VCaP (cell line): ENCODE results near the gene RAB4A.

Experiments used
- H3K27ac ChIP-seq: fragments of 450-650 bp; 2 replicates; pipeline ENCODE4 v1.5.1; 2017
- TF ChIP-seq, protein P1 (sequence below): fragments of 450-650 bp; conservative IDR thresholded peaks from 2 replicates; pipeline ENCODE4 v1.5.1; 2017; ENCODE audit warnings: mild to moderate bottlenecking, moderate library complexity

Gene RAB4A

DNA sequence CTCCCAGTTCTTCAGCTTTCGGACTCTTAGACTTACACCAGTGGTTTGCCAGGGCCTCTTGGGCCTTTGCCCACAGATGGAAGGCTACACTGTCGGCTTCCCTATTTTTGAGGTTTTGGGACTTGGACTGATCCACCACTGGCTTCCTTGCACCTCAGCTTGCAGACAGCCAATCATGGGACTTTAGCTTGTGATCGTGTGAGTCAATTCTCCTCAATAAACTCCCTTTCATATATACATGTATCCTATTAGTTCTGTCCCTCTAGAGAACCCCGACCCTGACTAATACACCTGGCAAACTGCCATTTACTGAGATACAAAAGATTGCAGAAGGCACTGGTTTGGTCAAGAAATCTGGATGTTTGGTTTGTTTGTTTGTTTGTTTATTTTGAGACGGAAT is 6.4 kb upstream of the RAB4A start:
- H3K27ac ChIP-seq: no peak overlapping the region
- TF ChIP-seq, protein P1, sequence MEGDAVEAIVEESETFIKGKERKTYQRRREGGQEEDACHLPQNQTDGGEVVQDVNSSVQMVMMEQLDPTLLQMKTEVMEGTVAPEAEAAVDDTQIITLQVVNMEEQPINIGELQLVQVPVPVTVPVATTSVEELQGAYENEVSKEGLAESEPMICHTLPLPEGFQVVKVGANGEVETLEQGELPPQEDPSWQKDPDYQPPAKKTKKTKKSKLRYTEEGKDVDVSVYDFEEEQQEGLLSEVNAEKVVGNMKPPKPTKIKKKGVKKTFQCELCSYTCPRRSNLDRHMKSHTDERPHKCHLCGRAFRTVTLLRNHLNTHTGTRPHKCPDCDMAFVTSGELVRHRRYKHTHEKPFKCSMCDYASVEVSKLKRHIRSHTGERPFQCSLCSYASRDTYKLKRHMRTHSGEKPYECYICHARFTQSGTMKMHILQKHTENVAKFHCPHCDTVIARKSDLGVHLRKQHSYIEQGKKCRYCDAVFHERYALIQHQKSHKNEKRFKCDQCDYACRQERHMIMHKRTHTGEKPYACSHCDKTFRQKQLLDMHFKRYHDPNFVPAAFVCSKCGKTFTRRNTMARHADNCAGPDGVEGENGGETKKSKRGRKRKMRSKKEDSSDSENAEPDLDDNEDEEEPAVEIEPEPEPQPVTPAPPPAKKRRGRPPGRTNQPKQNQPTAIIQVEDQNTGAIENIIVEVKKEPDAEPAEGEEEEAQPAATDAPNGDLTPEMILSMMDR: no peak

GRCh38 chr1:229266274-229266673 is 4.6 kb upstream of the RAB4A start:
- no peak overlapping the region for H3K27ac ChIP-seq
- TF ChIP-seq, protein P1: no peak

- TF ChIP-seq, protein P1: no peak
These were observed 3.9 kb upstream of the RAB4A start for GRCh38 chr1:229266832-229267500.

DNA sequence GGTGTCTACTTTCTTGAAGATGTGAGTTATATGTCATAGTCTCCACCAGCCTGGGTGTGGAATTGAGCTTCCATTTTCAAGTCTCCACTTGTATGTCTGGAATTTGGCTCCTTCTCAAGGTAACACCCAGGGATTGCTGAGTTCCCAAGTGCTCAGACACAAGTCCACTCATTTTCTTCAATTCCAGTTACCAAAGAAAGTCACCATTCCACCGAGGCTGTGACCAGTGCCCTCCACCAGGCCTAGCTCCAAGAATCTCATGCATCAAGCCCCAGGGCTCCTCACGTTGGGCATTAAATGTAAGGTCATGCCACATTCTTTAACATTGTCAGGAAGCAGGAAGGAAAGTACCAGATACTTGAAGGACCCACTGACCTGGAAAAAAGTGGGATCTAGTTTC is 2.4 kb upstream of the RAB4A start:
- TF ChIP-seq, protein P1: no peak
- H3K27ac ChIP-seq: no peak overlapping the region

More at GRCh38 chr1:229266832-229267500, 3.9 kb upstream of the RAB4A start:
- no peak overlapping the region for H3K27ac ChIP-seq

- TF ChIP-seq, protein P1: peak; percentile 29
- peak overlapping the region; percentile 94 for H3K27ac ChIP-seq
These were observed 693 bp downstream of the RAB4A start for GRCh38 chr1:229271448-229272159.

GRCh38 chr1:229272164-229273158 is 1.6 kb downstream of the RAB4A start:
- H3K27ac ChIP-seq: peak overlapping the region; percentile 94
- TF ChIP-seq, protein P1: no peak
